GM19328 (cell line): ENCODE data around the gene SELENOT.
A peak's percentile ranks its signal among the peaks of the same experiment; 100 is the strongest.
"Not testable (repeated sequence)": the region's sequence is repeated elsewhere in the genome, so short reads cannot be mapped to it uniquely, and the experiment has no call there.

Experiments
- ATAC-seq: cut with Tn5 transposase; IDR thresholded peaks from one replicate; pipeline ENCODE4 v1.9.1; 2021; ENCODE audit warnings: mild to moderate bottlenecking, moderate library complexity; ENCODE audit not compliant: unreplicated experiment

SELENOT gene

GRCh38 chr3:150607267-150608065 is 4.3 kb downstream of the SELENOT start:
- no peak for ATAC-seq

- no peak for ATAC-seq
Measured at GRCh38 chr3:150609988-150610387, 6.9 kb downstream of the SELENOT start.

- ATAC-seq = no peak
Measured at GRCh38 chr3:150610785-150611184, 7.7 kb downstream of the SELENOT start.

- no peak for ATAC-seq
Measured at GRCh38 chr3:150611666-150612065, 8.5 kb downstream of the SELENOT start.

GRCh38 chr3:150612494-150612893 is 9.4 kb downstream of the SELENOT start:
- no peak for ATAC-seq

GRCh38 chr3:150613034-150613433 is 9.9 kb downstream of the SELENOT start:
- no peak for ATAC-seq

GRCh38 chr3:150613709-150614480 is 10.8 kb downstream of the SELENOT start:
- ATAC-seq = no peak

GRCh38 chr3:150620002-150620689 is 17.0 kb downstream of the SELENOT start:
- ATAC-seq = no peak

GRCh38 chr3:150622955-150623354 is 19.8 kb downstream of the SELENOT start:
- ATAC-seq = not testable (repeated sequence)

- ATAC-seq = no peak
Measured at GRCh38 chr3:150623945-150624344, 20.8 kb downstream of the SELENOT start.

- ATAC-seq = no peak
Measured at GRCh38 chr3:150626148-150626930, 23.2 kb downstream of the SELENOT start.

GRCh38 chr3:150627557-150627956 is 24.4 kb downstream of the SELENOT start:
- ATAC-seq = no peak

- no peak for ATAC-seq
Measured at GRCh38 chr3:150631515-150632221, 28.5 kb downstream of the SELENOT start.

GRCh38 chr3:150635076-150635475 is 32.0 kb downstream of the SELENOT start:
- no peak for ATAC-seq

GRCh38 chr3:150635526-150635925 is 32.4 kb downstream of the SELENOT start:
- peak; percentile 47 for ATAC-seq

GRCh38 chr3:150636258-150636657 is 33.1 kb downstream of the SELENOT start:
- no peak for ATAC-seq

GRCh38 chr3:150639262-150639661 is 36.1 kb downstream of the SELENOT start:
- no peak for ATAC-seq

- no peak for ATAC-seq
Measured at GRCh38 chr3:150640256-150640655, 37.1 kb downstream of the SELENOT start.

- ATAC-seq = no peak
Measured at GRCh38 chr3:150653110-150653561, 50.0 kb downstream of the SELENOT start.

GRCh38 chr3:150656316-150656715 is 53.2 kb downstream of the SELENOT start:
- ATAC-seq = no peak
